ENCODE data around the gene POU2F3.

POU2F3 gene

DNA sequence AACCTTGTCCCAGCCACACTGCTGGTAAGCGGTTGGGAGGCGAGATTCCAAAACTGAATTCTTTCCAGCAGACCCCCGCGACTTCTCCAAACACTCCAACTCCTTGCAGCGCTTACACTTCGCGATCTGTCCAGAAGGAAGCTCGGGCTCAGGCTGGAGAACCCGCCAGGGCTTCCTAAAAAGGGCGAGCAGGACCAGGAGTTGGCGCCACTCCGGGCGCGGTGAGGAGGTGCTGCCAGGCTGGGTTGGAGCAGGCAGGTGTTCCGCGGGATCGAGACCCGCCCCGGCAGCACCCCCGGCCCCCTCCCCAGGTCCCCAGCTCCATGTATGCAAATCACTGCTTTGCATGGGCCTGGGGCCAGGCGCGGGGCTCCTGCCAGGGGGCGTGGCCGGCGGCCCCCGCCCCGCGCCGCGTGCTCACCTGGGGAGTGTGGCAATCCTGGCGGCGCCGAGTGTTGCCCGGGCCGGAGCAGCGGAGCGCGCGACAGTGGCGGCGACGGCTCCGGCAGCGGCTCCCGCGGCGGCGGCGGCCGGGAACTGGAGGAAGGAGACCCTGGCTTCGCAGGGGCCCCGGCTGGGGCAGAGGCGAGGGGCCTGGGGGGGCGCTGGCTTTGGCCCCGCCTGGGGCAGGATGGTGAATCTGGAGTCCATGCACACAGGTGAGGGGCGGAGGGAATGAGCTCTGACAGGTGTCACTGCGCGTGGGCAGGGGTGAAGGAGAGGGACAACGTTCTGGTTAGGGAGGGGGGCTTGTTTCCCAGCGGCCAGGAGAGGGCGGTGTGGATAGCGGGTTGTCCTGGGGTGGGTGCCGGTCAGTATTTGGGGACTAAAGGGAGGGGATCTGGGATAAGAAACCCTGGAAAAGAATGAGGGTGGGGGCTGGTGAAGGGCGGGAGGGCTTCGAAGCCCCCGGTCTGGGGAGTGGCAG is at the start of gene POU2F3:
Gene POU2F3 (plus strand): TSS at position 428 of the 928 bp plus-strand sequence. CDS start 204 bp downstream, at position 632.
- DNase-seq (ENCODE audit: low spot score), result no peak

DNA sequence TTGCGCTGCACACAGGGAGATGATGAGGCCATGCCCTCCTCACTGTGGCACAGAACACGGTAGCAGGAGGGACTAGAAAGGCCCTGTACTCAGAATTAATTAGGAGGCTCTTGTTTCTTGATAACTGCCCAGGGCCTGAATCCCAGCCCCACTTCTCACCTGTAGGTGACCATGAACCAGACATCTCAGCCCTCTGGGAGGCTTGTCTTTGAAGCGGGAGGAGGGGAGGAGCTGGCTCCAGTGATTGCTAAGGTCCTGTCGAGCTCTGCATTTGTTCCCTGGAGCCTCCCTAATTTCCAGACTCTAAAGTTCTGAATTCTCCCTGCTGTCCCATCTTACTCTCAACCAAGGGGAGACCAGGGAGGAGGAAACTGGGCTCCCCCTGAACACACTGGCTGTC is 48.9 kb upstream of the POU2F3 start:
- DNase-seq (ENCODE audit: low spot score), result no peak

DNA sequence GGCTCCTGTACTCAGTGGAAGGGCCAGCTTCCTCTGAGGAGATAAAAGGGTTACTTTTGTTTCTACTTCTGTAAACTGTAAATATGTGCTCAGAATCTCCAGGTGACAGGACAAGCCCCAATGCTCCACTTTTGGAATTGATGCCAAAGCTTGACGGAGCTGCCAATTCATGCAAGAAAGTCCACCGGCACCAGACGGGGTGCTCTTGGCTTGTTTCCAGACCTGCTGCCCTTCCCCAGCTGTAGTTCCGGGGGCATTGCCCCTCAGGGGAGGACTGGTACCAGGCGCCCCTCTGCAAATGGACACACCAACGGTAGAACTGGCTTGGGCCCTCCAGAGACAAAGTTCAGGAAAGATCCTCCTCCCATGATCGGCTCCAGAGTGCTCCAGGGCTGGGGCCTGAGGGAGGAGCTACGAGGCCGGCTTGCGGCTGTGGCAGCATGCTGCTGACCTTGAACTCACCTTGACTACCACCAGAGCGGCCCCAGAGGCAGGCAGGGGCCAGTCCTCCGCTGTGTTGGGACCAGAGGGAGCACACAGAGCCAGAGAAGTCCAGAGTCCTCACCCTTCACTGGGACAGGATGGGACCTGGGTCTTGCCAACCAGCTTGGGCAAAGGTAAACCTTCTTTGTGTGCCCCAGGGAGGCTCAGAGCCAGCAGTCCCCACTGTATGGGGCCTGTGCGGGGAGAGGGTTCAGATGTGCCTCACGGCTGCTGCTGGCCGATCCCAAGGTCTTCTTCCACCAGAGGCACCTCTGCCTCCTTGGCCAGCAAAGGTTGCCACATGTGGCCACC is 46.9 kb upstream of the POU2F3 start:
- DNase-seq (ENCODE audit: low spot score), result no peak

DNA sequence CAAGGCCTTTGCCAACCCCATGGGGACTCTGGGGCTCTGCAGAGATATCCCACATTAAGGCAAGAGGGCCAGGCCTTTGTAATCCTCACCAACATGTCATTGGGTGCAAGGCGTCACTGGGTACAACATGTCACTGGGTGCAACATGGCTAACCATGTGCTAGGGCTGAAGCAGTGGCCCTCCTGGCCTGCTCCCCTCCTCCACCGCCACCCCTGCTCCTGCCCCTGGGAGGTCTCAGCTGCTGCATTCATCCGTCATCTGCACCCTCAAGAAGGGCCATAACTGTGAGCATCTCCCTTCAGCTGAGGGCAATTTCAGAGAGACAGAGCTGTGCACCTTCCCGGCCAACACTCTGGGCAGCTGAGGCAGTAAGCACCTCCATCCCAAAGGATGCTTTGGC is 45.8 kb upstream of the POU2F3 start:
- no peak for DNase-seq (ENCODE audit: low spot score)

DNA sequence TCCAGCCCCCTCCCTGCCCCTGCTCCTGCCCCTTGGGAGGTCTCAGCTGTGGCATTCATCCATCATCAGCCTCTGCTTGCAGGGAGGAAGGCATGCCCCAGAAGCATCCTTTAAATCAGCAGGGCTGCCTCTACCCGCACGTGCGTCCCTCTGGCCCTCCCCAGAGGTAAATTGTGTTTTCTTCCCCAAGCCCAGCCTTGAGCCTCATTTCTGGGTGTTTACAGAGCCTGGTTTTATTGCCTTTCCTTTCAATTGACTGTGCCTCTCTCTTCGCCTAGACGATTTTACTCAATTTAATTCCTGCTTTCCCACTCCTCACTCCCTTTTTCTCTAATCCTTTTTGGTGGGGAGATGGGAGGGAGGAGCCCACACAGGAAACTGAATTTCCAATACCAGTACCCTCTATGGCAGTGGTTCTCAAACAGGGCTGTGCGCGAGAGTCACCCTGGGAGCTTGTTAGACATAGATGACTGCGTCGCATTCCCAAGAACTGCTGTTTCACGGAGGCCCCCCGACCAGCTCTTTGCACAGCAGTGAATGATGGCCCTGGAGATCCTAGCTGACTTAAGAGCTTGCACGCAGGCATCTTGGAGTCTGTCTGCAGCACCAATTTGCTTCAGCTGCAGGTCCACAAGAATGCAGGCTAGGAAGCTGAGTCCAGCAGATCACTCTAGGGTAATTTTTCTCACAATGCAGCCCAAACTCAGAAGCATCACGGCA is 44.2 kb upstream of the POU2F3 start:
- DNase-seq (ENCODE audit: low spot score), result no peak

DNA sequence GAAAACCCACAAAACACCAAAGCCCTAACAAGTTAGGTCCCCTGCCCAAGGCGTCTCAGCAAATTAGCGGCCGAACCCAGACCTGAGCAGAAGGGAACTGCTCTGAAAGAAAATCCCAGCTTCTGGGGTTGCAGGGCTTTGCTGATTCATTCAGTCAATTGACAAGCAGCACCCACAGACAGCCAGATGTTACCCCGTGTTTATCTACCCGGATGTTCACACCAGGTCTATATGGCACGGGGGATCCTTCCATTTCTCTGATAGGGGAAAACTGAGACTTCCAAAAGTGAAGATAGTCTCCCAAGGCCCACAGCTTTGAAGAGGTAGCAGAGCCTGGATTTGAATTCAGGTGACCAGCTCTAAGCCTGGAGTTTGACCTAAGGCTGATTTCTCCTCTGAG is 43.1 kb upstream of the POU2F3 start:
- no peak for DNase-seq (ENCODE audit: low spot score)

GRCh38 chr11:120197251-120197891 is 42.6 kb upstream of the POU2F3 start:
- DNase-seq (ENCODE audit: low spot score), result no peak

DNA sequence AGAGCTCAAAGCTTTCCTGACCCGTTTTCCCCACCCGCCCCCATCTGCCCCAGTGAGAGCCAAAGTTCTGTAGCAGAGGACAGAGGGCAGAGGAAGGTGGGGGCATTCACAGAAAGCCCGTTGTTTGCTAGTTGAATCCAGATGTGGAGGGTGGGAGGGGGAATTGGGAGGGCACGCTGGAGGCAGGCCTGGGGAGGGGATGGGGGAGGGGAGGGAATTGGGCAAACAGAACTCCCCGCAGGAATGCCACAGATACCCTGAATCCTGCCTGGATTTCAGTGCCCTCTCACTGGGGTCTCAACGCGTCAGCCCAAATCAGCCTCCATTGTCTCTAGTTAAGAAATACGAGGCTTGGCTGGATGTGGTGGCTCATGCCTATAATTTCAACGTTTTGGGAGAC is 42.0 kb upstream of the POU2F3 start:
- no peak for DNase-seq (ENCODE audit: low spot score)

DNA sequence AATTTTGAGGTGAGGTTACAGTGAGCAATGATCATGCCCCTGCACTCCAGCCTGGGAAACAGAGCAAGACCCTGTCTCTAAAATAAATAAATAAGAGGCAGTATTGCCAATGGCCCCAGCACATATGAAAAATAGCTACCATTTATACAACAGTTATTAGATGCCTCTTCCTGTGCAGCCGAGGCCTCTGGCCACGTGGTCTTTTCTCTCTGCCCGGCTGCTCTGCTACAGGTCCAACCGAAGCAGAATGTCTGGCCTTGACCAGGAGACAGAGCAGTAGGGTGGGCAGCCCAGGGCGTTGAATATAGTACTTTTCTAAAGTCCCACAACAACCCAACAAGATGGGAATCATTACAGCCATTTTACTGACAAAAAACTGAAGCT is 41.5 kb upstream of the POU2F3 start:
- no peak for DNase-seq (ENCODE audit: low spot score)

DNA sequence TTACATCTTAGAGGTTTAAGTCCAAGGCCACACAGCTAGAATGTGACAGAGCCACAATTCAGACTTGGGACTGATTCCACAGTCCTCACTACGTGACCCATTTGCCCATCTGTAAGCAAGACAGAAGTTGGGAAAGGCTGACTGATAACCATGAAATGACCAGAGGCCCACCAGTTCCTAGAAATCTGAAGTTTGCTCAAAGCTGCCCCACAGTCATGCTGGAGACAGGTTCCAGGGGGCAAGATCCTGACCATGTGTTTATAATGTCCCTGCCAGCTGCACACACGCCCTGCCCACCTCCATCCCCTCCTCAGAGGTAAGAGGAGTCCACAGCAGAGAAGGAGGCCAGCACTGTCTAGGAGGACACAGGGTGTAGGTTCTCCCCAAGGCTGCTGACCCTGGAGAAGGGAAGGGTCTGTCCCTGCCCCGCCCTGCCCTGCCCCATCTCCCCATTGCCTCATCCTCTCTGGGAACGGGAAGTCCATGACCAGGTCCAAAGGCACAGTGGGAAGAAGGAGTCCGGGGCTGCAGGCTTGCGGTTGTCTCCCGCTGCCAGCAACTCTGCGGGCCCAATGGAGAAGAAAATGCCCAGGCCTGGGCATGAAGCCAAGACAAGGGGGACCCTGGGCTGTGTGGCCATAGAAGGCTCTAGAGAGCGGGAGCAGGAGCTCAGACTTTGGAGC is 41.0 kb upstream of the POU2F3 start:
- DNase-seq (ENCODE audit: low spot score), result no peak

- no peak for DNase-seq (ENCODE audit: low spot score)
These were observed 40.3 kb upstream of the POU2F3 start for GRCh38 chr11:120199613-120200012.

DNA sequence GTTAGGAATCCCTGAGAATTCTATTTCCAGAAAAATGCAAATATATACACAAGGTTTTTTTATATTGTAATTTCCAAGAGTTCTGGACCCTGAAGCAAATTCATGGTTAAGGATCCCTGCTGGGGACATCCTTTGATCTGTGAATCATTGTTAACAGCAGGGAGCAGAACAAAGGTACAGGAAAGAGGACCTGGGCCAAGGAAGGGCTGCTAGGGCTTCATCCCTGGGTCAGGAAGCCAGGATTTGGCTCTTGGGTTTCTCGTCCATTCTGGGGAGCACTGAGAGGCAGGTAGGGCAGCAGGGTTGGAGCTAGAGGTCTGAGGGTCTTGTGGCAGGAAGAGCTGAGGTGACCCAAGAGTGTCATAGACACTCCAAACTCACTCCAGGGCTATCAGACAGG is 39.3 kb upstream of the POU2F3 start:
- no peak for DNase-seq (ENCODE audit: low spot score)

DNA sequence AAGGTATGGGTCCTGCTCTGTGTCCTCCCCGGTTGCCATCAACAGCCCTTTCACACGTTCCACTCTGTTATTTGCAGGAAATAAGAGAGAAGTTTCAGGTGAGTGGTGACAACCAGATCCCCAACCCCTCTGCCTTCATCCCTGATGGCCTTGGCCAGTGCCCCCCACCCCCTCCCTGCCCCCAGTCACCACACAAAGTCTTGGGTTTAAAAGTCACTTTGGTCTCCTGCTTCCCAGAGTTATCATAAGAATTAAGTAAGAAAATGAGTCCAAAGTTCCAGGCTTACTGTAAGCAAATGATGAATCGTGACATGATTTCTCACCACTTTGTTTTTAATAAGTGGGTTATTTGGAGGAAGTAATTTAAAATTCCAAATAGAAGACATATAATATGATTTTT is 38.3 kb upstream of the POU2F3 start:
- DNase-seq (ENCODE audit: low spot score), result no peak

DNA sequence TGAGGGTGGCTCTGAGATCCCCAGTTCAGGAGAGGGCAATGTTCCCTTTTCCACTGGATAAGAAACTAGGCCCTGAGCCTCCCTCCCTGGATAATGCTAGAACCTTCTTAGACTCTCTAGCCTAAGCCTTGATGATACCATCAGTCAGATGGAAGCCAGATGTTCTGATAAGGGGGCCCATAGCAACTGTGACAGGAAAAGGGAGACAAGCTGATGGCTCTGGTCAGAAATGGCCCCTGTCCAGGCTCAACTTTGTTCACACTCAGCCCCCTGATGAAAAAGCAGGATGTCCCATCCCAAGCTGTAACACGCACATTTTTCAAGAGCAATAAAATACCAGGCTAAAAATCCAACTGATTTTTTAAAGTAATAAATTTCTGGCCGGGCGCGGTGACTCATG is 36.3 kb upstream of the POU2F3 start:
- no peak for DNase-seq (ENCODE audit: low spot score)

DNA sequence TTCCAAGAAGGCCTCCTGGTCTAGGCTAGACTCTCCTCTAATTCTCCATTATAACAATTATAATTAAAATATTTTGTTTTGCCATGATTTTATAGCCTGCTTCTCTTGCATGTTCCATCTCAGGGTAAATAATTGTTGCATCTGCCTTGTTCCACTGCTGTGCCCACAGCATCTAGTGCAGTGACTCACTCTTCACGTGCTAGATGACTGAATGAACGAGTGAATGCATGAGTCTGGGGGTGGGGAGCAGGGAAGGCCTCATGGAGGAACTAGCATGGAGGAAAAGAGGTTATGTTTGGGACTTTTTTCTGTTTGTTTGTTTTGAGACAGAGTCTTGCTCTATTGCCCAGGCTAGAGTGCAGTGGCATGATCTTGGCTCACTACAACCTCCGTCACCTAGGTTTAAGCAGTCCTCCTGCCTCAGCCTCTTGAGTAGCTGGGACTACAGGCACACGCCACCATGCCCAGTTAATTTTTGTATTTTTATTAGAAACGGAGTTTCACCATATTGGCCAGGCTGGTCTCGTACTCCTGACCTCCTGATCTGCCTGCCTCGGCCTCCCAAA is 34.3 kb upstream of the POU2F3 start:
- DNase-seq (ENCODE audit: low spot score), result no peak

- no peak for DNase-seq (ENCODE audit: low spot score)
These were observed 32.4 kb upstream of the POU2F3 start for GRCh38 chr11:120207512-120207911.

DNA sequence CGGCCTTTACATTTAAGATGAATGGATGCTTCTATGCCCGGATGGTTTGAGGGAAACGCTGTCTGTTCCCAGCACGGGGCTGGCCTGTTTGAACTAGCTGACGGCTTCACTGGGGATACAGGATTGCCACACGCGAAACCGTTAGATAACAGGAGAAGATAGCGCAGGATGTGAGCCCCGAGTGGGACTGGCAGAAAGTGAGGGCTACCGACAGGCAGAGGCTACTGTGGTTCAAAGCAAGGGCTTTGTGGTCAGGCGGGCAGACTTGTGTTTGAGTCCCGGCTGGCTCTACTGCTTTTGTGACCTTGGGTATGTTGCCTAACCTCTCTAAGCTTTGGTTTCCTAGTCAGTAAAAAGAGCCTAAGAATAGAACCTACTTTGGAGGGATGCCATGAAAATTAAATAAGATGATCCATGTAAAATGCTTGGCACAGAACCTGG is 31.9 kb upstream of the POU2F3 start:
- no peak for DNase-seq (ENCODE audit: low spot score)

DNA sequence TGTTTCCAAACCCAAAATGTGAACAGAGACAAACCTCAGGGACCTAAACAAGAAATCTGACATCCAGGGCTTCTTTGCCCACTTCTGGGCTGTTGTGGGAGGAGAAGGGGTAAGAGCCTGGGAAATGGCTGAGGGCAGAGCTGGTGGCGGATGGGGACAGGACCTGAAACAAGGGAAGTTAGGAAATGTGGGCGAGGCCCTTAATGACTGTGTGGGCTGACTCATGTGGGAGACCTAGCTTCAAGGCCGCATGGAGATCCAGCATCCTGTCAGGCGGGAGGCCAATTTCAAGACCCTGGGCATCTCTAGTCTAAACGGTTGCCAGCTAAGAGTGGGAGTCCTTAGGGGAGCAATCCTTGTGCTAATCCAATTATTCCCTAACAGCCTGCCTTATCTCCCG is 31.2 kb upstream of the POU2F3 start:
- DNase-seq (ENCODE audit: low spot score), result peak; percentile 3

- no peak for DNase-seq (ENCODE audit: low spot score)
These were observed 30.0 kb upstream of the POU2F3 start for GRCh38 chr11:120209746-120210625.
